NCI-H446 (cell line): ENCODE measurements around the gene REPIN1.
A peak's percentile ranks its signal among the peaks of the same experiment; 100 is the strongest.

Experiments
- DNase-seq, 2 experiments: peaks; one replicate each; lab custom pipeline; 2025; lab: John Stamatoyannopoulos, UW

REPIN1 gene

DNA sequence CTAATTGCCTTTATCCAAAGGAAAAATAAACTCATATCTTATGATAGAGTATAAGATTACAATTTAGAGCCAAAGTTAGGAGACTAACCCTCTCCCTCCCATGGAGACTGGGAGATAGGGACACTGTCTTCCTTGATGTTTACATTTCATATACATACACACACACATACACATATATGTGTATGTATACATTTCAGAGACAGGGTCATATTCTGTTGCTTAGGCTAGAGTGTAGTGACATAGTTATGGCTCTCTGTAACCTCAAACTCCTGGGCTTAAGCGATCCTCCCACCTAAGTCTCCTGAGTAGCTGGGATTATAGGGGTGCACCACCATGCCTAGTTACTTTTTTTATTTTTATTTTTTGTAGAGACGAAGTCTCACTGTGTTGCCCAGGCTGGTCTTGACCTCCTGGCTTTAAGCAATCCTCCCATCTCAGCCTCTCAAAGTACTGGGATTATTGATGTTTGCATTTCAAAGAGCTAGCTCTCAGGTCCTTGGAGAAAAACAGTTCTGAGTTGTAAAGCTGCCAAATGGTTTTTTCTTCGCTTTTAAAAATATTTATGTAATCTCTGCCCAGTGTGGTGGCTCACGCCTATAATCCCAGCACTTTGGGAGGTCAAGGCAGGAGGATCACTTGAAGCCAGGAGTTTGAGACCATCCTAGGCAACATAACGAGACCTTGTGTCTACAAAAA, 8.1 kb upstream of the REPIN1 start:
- no peak for DNase-seq

- DNase-seq: no peak
Observed at GRCh38 chr7:150361402-150361801, 7.2 kb upstream of the REPIN1 start.

GRCh38 chr7:150361807-150362621, 6.6 kb upstream of the REPIN1 start:
- DNase-seq: no peak

DNA sequence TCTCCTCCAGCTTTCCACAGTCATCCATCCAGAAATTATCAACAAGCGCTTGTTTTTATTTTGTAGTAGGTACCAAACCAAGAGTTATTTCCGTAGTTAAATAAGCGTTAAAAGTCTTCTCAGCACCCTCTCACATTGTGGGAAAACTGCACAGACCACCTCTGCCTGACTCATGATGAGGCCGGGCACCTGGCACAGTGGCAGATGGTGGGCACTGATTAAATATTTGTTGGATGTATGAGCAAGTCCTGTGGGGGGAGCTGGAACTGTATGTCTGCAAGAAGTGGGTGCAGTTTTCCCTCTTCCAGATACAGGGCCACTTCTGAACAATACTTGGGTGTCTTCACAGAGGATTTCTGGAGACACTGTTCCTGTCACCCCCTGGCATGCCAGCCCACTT, 5.3 kb upstream of the REPIN1 start:
- peak in 1 of 2 experiments; percentile 16 for DNase-seq

DNA sequence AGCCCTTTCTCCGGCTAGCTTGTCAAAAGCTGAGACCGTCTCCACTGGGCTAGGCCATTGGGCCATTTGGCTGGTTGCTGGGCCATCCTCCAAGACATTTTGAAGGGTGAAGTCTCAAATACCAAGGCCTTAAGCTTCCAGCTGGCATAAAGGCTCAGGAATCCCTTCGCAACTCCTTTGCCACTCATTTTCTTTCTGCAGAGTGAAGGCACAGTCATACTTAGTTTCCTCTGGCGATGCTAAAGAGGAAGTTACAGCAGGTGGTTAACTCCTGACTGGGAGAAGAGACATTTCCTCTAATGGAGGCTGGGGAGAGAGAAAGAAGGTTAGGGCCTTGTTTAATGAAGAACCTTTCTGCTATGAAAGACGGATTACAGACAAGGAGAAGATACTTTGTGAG, 4.8 kb upstream of the REPIN1 start:
- no peak for DNase-seq

DNA sequence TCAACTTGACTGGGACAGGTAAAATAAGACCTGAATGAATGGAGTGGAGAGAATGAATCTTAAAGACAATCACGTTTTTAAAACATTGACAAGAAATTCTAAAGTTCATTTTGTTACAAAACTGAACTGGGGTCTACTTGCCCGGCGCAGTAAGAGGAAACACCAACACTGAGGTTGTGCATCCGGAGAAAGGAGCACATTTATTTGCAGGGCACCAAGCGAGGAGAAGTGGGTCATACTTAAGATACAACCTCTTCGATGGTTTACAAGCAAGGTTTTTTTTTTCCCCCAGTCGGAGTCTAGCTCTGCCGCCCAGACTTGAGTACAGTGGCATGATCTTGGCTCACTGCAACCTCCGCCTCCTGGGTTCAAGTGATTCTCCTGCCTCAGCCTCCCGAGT, 3.4 kb upstream of the REPIN1 start:
- DNase-seq: no peak

DNA sequence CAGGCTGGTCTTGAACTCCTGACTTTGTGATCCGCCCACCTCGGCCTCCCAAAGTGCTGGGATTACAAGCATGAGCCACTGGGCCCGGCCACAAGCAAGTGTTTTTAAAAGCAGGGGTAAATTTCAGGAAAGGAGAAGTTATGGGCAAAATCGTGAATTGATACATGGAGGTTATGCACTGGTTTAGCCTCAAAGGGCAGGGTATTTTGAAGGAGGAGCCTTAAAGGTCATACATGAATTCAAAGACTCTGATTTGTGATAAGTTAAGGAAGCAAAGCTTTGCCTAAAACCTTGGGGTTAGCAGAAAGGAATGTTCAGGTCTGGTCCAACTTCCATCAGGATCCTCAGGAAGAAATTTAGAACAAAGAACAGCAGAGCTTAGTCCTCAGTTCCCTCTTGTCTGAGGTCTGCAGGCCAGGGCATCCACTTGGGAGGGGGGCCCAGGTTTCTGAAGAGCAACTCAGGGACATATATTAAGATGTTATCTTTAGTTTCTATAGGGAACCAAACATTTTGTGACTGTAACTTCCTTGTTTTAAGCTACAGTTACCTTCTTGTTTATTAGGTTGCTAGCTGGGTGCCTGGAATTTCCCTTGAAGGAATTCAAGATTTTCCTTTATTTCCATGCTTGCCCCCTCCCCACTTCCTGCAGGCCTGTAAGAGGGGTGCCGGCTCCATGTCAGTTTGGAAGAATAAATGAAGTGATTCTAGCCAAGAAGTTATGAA, 2.8 kb upstream of the REPIN1 start:
- no peak for DNase-seq

DNA sequence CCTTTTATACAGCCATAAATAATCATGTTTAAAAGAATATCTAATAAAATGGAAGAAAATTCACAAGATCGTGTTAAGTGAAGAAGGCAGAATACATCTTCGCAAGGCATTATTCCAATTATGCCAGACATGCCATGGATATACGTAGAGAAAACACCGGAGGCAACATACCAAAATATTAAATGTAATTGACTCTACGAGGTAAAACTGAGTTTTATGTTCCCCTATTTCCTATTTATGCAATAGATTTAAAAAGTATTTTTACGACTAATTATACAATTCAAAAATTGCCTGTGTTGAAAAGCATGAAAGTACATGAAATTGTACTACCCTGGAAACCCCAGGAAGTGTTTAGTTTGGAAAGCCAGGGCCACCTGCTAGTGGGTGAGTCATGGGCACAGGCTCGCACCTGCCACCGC, 936 bp upstream of the REPIN1 start:
- DNase-seq: no peak

DNA sequence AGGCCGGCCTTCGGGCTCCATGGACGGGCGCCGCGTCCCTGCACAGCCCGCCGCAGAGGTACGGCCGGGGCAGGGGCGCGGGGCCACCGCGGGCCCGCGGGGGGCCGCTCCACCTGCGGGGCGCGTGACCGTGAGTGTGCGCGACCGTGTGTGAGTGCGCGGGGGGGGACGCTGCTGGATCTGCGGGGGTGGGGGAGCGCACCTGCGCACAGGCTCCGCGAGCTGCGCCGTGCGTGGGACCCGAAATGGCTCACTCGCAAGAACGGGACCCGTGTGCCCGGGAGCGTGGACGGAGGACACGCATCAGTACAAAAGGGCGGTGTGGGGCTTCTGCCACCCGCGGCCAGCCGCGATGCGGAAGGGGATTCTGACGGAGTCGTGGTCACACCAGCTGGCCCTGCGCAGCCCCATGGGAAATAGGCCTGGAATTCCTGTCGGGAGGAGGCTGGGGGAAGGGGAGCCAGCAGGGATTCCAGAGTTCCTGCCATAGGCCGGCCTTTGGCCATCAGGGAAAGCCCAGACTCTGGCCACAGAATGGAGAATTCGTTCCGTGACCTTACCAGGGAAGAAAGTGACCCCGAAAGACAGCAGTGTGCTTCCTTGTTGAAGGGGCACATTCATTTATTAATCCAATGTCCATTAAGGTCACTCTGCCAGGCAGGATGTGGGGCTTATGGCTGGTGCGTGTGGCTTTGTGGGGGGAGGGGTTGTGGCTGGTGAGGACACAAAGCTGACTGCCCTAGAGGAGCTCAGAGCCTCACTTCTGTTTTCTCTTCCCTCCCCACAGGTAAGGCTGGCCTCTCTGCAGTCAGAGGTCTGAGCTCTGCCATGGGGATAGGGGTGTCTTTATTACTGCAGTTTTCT, 494 bp downstream of the REPIN1 start:
- peak in 1 of 2 experiments; percentile 29 for DNase-seq

- DNase-seq: no peak
Observed at GRCh38 chr7:150369748-150370501, 1.3 kb downstream of the REPIN1 start.

DNA sequence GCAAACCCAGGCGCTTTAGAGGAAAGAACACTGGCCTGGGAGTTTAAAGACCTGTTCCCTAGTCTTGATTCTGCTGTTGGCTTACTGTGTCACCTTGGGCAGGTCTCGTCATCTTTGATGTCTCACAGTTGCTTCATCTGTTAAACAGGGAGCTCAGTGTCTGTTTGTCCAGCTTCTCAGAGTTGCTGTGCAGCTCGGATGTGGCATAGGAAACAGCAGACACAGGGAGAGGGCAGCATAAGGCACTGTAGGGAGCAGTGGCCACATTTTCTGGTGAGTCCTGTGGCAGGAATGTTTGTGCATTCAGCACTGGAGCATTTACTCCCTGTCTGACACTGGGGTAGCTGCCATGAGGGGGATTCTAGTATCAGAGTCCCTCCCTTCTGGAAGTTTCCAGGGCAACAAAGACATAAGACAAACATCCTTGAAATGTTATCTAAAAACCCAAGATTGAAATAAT, 2.0 kb downstream of the REPIN1 start:
- DNase-seq: no peak

GRCh38 chr7:150371131-150371995, 2.7 kb downstream of the REPIN1 start:
- no peak for DNase-seq

- DNase-seq: no peak
Observed at GRCh38 chr7:150371996-150372270, 3.3 kb downstream of the REPIN1 start.

GRCh38 chr7:150372271-150373048, 3.8 kb downstream of the REPIN1 start:
- DNase-seq: no peak

DNA sequence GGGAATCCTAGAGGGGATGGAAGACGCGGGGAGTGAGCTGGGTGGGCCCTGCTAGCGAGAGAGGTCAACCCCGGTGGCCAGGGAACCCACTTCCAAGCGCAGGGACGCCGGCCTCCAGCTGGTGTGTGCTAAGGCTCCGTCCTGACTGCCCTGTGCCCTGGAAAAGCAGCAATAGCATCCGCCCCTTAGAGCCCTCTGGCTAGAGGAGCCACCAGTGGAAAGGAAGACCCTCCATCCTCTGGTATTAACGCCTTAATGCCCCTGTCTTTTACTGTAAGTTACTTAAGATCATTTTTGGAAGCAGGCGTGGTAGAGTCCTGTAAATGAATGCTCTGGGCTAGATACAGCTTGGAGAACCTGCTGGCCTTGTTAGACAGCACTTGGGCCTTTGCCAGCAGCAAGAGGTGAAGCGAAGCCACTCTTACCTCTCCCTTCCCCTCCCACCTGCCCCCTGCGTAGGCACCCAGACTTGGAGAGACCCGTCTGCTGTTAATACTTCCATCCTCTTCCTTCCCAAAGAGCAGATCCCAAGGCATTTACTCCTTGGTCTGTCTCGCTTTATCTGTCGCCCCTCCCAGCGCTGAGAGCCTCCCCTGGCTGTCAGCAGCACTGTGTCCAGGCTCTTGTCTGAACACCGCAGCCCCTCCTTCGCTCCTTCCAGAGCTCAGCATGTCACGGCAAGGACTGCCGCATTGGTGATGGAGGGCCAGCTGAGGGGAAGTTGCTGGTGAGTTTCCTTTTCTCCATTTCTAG, 4.6 kb downstream of the REPIN1 start:
- DNase-seq: no peak

DNA sequence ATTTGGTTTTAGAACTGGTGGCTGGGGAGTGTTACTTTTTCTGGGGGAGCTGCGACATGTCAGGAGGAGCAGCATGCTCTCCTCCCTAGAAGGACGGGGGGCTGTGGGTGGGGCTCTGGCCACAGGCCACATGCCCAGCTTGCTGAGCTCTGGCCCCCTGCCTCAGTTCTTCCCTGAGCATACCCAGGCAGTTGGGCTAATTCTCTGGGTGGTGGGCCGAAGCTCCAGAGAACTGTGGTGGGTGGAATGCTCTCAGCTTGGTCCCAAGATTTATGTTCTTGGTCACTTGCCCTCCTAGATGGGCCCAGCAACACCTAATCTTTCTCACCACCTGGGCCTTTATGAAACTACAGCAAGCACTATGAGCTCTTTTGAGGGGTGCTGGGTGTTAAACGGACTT, 5.4 kb downstream of the REPIN1 start:
- DNase-seq: no peak

GRCh38 chr7:150374472-150374871, 5.8 kb downstream of the REPIN1 start:
- no peak for DNase-seq

GRCh38 chr7:150375662-150376521, 7.3 kb downstream of the REPIN1 start:
- DNase-seq: no peak
